ENCODE measurements around the gene DYNC1LI2. TPM values are rescaled to one million over a fixed set of nuclear protein-coding genes. Genes with fewer than 3 reads are reported as not detected.
"Not testable (repeated sequence)": the region's sequence is repeated elsewhere in the genome, so short reads cannot be mapped to it uniquely, and the experiment has no call there.

Gene DYNC1LI2
- 82.5 TPM for polyA plus RNA-seq (2013, experiment 1 of 2; ENCODE audit: insufficient read length)
- polyA plus RNA-seq (2013, experiment 2 of 2; ENCODE audit: insufficient read length): 80.0 TPM

DNA sequence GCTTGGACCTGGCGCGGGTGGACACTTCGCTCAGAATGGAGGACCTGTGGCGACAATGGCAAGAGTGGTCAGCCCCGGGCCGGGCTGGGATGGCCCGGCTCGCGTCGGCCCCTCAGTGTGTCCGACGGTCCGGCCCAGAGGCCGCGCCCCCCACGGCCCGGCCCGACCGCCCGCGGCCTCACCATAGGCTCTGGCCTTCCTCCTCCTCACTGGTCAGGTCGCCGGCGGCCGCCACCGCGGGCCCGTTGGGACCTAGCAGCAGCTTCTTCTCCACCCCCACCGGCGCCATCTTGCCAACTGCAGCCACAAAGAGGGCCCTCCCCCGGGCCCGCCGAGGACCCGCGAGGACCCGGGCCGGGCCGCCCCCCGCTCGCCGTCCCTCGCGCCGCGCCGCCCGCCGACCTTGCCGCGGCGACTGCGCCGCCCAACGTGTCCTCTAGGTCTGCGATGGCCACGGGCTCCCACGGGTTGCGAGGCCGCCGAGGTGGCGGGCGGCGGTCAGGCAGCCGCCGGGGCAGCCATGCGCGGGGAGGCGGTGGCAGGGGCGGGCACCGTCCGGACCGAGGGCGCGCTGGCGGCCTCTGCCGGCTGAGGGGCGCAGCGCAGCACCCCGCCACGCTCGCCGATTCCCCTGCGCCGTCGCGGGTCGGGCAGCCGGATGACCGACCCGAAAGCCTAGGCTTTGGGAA, at the start of gene DYNC1LI2:
TSS of gene DYNC1LI2 (minus strand) at position 307 of the 689 bp plus-strand sequence. CDS start at position 289, 18 bp downstream.
- DNase-seq: peak; percentile 75

DNA sequence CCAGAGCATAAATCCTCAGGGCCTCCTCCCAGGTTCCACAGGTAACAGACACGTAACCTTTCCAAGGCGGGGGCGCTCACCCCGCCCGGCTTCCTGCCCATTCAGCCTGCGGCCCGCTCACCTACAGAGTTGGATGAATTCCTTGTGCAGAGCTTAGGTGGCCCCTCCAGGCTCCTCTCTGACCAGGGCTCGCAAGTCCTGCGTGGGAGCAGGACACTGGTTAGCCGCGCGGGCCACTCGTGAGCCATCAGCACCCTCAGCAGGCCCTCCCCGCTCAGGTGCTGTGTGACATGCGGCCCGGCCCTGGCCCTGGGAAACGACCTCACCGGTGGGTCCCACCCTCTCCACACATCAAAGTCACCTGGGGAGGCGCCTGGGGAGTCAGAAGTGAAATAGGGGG, 49.4 kb upstream of the DYNC1LI2 start:
- no peak for DNase-seq

DNA sequence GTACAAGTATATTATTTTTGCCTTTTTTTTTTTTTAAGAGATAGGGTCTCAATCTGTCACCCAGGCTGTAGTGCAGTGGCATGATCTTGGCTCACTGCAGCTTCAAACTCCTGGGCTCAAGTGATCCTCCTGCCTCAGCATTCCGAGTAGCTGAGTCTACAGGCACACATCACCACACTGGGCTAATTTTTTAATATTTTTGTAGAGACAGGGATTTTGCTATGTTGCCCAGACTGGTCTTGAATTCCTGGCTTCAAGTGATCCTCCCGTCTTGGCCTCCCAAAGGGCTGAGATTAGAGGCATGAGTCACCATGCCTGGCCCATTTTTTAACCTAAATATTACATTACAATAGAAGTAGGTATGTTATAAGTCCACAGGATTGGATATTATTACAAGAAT, 46.8 kb upstream of the DYNC1LI2 start:
- peak; percentile 77 for DNase-seq

DNA sequence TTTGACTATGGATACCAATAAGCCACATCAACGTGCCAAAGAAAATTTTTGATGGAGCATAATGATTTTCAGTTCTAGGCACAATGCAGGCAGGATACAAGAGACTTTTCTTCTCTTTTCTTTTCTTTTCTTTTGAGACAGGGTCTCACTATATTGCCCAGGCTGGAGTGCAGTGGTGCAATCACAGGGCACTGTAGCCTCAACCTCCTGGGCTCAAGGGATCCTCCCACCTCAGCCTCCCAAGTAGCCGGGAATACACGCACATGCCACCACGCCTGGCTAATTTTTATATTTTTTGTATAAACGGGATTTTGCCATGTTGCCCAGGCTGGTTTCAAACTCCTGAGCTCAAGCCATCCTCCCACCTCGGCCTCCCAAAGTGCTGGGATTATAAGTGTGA, 42.6 kb upstream of the DYNC1LI2 start:
- DNase-seq: not testable (repeated sequence)

DNA sequence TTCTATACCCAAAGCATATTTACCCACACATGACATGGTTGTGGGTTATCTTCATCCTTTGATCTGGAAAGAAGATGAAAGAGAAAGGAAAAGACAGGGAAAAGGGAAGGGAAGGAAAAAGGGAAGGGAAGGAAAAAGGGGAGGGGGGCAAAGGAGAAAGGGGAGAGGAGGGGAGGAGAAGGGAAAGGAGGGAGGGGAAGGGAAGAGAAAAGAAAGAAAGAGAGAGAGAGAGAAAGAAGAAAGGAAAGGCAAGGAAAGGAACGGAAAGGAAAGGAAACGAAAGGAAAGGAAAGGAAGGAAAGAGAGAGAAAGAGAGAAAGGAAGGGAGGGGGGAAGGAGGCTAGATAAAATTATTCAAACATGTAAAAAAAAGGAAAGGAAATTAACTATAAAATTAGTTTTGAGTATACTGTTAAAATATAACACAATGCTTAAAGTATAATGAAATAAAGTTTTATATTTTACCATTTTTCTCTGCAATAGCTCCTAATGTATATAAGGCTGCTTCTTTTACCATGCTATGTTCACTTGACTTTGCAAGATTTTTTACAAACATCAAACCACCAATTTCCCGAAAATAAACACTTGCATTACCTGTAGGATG, 38.8 kb upstream of the DYNC1LI2 start:
- no peak for DNase-seq

DNA sequence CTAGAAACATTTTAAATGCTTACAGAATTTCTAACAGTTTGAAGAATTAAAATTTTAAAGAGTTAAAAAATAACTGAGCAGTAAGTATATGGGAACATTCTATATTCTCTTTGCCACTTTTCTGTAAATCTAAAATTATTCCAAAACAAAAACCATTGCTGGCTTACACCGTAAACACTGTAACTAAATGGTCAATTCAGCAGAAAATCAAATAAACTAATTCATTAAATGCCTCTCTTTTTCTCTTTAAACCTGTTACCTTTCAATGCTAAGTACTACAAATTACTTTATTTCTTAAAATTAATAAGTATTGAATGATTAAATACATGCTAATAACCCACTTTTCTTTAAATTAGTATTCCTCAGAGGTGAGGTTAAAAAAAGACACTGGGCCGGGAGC, 36.0 kb upstream of the DYNC1LI2 start:
- no peak for DNase-seq

DNA sequence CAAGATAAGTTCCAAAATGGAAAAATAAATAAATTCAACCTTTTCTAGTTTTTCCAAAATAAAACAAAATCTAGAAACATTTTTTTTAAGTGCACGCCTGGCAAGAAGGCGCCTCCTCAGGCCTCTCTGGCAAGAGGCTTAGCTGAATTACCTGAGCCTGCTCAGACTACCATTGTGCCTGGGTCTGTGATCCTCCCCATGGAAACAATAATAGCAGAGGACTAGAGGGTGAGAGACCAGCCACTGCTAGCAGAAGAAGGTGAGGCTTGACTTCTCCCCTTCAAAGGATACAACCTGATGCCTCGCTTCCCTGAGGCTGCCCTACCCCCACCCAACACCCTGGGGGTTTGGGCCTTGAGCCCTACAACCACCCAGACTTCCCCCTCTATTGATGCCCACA, 35.1 kb upstream of the DYNC1LI2 start:
- DNase-seq: no peak

DNA sequence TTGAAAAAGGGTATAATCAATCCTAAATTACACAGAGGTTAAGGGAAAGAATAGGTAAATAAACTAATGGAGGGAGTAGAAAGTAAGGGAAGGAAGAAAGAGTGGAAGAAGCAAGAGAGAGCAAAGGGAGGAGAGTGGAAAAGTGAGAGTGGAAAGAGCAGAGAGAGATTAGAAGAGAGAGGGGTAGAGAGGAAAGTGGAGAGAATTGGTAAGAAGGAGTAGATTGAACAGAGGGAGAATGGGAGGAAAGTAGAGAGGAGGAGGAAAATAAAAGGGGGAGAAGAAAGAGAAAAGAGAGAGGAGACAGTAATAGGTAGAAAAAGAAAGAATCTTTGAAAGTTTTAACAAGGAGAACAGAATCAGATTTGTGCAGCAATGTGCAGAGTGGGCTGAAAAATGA, 25.0 kb upstream of the DYNC1LI2 start:
- DNase-seq: no peak

DNA sequence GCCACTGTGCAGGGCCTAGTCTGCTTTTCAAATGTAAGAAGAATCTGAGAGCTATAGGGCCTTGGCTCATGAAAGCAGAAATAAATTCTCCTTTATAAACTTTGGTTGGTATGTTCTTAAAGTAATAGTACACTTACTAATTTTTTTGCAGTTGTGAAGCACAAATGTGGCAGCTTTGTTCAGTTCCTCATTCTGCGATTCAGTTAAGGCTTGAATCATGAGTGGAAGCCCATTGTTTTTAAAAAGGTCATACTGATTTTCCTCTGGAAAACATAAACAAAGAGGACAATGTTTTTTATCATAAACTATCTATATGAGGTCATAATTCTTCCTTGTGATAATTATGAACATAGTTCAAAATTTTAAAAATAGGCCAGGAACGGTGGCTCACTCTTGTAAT, 23.6 kb upstream of the DYNC1LI2 start:
- DNase-seq: no peak

DNA sequence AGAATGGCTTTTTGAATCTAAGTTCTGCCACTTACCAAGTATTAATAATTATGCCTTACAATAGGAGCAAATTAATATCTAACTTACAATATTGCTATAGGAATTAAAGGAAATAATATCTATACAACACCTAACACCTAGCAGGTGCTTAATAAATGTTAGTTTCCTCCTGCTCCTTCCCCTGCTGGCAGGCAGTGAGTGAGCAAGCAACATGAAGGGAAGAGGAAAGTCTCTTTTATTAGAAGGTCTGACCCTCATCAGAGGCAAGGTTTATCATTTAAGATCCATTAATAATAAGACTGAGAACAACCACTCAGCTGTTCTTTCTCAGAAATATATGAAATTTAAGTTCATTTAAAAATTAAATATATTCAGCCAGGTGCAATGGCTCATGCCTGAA, 6.7 kb upstream of the DYNC1LI2 start:
- no peak for DNase-seq

DNA sequence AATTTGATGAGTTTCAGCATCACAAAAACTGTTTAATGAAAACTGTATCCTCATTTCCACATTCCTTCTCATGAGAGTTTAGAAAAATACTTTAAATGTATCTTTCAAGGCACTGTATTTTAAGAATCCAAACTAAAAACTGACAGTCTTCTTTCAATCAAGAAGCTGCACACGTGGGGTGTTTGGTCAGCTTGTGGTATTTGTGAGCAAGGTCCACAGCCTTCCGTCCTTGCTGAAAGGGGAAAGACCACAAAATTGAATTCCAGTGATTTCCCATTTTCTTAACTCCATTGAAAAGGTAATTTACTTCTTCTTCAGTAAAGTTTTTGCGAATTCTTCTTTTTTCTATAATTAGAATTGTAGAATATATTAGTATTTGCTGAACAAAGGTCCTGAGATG, 3.4 kb upstream of the DYNC1LI2 start:
- DNase-seq: no peak

DNA sequence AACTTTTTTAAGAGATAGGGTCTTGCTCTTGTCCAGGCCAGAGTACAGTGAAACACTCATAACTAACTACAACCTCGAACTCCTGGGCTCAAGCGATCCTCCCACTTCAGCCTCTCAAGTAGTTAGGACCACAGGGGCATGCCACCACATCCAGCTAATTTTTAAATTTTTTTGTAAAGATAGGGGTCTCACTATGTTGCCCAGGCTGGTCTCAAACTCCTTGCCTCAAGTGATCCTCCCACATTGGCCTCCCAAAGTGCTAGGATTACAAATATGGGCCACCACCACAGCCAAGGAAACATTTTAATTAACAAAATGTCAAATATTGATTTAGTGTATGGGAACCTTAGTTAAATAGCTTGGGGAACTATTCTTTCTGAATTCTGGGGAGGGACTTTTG, 2.8 kb upstream of the DYNC1LI2 start:
- no peak for DNase-seq

DNA sequence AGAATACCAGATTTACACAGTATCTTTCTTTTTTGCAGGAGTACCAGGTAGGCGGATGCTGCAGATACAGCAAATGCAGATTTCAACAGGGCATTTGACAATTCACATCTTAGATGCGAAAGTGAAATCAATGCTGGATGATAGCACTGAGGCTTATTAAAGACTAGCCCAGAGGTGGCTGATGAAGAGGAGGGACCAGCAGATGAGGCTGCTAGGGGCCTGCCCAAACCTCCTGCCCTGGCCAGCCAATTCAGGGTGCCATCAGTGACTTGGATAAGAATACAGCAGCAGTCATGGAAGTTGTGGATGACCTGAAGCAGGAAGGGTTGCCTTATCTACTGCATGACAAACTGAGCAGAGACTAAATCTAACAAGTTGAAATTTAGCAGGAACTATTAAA, 1.5 kb upstream of the DYNC1LI2 start:
- DNase-seq: no peak

DNA sequence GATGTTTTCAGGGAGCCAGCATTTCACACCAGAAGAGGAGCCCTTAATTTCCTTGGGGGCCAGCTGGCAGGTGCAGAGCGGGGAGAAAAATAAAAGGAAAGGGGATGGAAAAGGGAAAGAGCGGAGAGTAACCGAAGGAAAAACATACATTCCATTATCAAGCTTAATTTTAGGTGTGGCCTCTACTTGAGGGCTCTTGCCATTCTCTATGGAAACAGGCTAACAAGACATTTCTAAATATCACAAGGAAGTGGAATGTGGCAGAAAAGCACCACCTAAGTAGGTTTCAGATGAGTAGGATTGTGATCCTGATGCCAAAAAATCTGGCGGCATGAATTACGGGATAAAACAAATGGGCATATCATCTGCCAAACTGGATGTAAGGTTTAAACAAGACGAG, 970 bp upstream of the DYNC1LI2 start:
- no peak for DNase-seq

DNA sequence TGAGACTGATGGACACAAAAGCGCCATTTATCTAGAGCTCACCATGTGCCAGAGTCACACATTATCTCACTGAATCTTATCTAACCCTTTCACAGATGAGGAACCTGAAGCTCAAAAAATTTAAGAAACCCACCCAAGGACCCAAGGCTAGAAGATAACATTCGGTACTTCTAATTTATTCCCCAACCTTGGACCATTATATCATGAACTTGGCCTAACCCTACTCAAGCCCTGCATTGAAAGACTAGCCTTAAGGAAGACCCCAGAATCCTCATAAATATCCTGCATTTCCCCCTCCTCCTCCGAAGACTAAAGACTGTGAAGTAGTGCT, 548 bp upstream of the DYNC1LI2 start:
- no peak for DNase-seq

DNA sequence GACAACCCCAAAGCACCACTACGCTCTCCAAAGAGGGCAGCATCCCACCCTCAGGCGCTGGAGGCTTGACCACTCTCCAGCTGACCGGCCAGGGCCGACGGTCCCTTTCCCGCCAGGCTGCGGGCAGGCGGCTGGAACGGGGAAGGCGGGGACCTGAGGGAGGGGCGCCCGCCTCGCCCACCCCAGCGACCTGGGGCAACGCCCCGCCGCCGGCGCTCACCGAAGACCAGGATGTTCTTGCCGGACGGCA, 431 bp downstream of the DYNC1LI2 start:
- DNase-seq: no peak

DNA sequence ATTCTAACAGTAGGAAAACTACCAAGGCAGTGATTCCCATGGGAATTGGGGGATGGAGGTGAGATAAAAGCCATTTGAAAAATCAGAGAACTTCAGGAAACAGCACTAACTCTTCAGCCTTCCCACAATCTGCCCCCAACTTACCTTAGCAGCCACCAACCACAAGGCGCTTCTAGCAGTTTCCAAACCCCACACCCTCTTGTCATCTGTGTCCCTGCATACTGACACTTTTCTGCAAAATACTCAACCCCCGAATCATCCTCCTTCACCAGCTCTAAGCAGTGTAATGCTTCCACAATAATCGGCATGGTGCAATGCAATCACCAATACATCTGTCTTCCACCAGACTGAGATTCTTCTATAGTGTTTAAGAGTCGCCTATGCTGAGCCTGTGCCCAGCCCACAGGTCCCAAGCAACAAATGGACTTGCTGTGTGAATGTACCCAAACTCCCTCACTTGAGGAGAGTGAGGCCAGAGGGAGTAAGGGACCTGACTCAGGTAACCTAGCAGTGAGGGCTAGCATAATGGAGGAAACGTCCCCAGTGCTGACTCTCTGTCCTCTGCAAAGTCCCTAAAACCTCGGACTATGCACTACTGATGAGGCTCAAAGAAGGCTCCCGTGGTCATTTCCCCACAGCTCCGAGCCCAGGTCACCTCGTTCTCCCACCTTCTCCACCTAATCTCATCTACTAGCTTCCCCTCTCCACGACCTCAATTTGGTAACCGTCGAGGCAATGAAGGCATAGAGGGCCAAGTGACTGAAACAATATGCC, 943 bp downstream of the DYNC1LI2 start:
- no peak for DNase-seq

DNA sequence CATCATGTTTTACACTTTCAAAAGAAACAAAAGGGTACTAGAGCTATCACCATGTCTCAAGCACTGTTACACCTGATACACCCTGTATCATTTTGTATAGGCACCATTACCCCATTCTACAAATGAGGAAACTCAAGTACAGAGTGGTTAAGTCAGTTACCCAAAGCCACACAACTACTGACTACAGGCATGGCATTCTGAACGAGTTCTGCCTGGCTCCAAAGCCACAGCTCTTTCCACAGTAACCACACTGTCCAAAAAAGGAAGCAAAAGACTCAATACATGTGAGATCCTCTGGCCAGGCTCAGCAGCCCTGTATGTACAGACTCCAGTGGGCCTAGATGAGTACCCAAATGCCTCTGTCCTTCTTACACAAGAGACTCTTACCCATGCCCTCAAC, 4.7 kb downstream of the DYNC1LI2 start:
- DNase-seq: no peak

DNA sequence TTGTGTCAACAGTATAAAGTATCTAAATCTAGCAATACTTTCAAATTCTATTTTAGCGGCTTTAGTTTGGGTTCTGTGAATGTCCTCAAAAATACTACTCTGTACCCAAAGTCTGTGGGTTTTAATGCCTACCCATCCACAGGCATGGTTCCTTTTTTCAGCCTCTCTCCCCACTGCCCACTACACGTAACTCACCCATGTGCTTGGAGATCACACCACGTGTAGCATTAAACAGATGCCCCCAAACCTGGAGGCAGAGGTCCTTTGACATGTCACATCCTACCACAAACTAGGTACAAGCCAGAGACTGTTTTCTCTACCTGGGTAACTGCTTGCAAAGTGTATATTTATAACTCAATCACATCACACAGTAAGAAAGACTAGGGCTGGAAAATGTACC, 5.4 kb downstream of the DYNC1LI2 start:
- no peak for DNase-seq

DNA sequence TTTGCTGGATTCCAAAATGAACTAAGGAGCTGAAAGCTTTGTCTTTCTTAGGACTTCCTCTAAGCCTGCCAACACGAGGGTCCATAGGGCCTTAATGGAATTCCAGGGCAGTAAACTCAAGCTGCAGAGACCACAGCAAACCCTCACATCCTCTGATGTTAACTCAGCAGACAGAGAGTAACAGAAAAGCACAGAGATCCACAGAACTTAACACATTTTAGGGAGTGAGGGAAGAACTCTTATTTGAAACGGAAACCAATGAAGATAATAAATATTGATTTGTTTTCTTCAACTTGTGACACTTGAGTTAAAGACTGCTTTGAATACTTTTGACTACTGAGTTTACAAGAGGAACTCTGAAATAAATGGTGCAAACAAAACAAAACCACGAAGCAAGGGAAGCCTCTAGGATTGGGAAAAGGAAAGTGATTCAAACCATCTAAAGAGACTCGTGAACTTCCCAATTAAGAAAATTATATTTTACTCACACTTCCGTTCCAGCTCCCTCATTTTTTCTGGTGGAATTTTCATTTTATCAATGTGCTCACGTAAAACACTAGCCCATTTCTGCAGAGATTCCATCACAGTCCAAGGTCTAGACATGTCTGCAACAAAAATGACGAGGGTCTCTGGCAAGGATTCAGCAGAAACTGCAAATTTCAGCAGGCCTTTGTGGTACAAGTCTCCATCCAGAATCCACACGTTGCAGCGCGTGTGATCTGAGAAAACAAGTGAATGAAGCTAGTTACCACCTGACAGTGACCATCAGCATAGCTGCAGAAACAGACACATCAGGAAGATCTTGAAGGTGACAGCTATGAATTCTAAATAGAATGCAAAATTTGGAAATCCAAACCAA, 9.2 kb downstream of the DYNC1LI2 start:
- peak; percentile 46 for DNase-seq

DNA sequence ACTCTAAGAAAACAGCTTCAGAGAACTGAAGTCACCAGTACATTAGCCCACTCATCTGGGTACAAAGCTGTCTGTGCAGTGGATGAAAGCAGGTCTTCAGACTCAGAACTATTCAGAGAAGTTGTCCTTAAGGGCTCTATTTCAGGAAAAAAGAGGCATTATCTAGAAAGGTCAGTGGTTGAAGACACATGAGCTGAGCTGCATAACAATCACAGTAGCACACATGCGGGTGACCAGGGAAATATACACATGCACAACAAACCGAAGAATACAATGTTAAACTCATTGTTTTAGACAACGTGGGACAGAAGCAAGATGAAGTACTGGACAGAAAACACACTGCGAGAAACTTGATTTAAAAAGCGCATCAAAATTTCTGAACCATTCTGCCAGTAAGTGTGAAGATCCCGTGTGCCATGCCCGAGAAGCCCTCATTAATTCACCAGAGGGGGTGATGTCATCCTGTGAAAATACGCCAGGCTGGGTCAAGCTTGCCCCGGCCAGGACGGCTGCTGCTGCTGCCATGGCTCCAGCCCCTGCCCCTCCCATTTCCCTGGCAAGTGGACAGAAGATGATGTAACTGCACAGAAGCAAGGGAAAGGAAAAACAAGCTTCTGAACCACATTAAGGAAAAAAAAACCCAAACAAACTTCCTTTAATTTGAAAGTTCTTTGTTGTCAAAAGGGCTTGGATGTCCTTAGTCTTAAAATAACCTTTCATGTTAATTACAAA, 10.1 kb downstream of the DYNC1LI2 start:
- DNase-seq: peak; percentile 91

DNA sequence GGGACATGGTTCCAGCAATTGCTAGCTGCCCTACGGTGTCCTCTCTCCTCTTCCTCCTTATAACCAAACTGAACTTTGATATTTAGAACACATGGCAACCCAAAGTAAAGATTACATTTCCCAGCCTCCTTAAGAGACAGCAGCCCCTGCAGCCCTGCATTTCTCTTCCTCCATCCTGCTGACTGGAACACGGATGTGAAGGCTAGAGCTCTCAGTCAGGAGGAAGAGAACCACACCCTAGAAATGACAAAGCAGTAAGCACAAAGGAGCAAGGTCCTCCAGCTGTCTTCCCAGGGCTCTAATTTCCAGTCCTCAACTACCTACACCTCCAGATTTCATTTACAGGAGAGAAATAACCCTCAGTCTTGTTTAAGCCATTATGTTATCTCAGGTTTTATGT, 10.9 kb downstream of the DYNC1LI2 start:
- peak; percentile 55 for DNase-seq

DNA sequence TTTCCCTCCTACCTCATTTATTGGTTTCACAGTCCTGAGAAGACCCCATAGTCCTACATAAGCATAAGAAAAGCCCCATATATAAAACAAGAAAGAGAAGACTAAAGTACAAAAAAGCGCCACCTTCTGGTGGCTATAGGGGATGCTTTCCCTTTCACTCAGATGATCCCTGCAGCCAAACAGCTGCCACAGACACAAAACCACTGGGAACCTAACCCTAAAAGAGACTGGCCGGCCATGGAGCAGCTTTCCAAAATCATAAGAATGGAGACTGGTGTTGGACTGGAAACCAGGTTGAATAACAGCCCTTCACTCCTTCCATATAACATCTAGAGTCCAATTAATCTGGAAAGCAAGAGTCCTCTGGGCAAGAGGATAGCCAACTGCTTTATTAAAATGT, 11.4 kb downstream of the DYNC1LI2 start:
- peak; percentile 44 for DNase-seq

All from fibroblast of skin of back (primary cell).